Anterior cingulate cortex (tissue), 58 donors: ENCODE data around the gene UNC119B.

Source experiments
- DNase-seq, 58 donors: peaks; one replicate each; lab custom pipeline; 2025; lab: John Stamatoyannopoulos, UW

UNC119B gene

DNA sequence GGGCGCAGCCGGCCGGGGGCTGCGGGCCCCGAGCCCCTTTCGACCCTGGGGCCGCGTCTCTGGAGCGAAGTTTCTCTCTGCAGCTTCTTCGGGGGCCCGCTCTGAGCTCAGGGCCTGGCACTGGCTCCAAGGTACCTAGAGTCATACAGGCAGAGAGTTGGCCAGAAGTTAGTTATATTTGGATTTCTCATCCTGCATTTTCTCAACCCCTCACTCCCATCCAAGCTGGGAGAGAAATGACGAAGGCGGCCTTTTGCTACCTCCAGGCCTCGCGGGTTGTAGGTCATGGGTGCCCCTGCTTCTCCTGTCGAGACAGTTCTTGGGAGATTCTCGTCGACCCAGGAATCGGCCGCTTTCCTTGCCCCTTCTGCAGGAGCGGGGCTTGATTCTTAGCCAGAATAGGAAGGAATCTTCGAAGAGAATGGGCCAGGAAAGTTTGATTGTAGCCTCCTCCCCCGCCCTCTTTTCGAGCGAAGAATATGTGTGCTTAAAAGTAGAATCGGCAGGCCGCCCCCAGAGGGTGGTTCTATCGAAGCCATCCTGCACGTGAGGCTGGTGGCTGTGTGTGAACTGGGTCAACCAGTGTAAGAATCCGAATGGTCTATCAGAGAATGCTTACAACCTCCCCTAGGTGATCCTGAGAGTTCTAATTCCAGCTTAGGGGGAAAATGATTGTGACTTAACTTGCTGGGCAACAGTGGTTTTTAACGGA is 22.5 kb upstream of the UNC119B start:
- DNase-seq, result peak in 2 of 58 donors; percentile 13 to 38

DNA sequence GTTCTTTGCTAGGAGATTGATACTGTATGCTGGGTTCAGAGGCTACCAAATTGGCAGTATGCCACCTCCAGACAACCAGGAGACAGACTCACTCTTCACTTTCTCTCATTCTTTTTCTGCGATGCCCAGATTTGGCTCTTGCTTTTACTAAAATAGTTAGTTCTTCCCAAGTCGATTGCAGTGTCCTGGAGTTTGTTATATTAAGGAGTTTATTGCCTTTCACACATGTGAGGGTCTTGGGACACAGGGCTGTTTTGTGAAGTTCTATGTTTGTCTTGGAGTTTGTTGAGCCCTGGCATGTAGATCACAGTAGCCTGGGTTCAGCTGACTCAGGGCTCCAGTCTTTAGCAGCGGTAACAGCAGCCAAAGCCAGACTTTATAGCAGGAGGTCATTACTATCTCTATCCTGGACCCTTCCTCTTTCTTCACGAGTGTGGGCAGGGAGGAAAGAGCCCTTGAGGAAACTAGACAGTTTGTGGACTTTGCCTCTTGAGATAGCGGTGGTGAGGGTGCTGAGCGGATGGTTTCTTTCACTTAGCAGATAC is 21.7 kb upstream of the UNC119B start:
- DNase-seq, result peak in 1 of 58 donors; percentile 19

DNA sequence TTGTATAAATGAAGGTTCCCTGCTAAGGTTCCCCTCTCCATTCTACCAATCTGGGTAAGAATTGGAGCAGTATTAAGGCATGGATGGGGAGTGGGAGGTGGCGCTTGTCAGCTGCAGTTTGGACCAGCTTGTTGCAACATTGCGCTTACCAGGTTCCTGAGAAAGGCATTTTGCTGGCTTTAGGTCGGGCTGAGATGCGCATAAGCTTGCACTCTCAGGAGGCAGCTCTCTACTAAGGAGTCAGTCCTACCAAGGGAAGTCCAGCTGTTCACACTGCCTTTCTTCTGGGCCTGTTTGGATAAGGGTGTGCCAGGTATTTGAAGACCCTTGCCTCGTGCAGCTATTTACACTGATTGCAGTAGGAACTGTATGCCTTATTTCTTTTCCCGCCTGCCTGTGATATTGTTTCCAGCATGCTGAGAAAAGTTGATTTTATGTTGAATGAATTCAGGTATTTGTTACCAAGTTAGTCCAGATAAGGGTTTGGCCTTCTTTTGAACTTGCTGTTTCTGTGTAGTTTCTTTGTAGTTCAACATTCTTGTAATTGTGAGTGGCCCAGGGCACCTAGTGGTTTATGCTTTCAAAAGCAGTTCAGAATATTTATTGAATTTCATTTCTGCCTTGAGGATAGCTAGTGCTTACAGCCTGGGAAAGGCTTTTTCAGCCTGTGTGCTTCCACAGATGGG is 20.7 kb upstream of the UNC119B start:
- no peak for DNase-seq

DNA sequence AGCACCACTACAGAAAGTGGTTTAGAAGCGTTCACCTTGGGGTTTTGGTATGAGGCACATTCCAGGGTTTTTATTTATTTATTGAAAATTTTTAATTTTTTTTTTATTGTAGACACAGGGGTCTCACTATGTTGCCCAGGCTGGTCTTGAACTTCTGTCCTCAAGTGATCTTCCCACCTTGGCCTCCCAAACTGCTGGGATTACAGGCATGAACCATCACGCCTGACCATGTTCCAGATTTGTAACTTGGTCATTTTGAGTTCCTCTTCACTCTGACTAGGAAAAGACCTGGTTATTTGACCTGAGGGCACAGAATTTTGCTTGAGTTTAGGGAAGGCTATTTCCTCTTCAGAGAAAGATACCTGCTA is 20.2 kb upstream of the UNC119B start:
- DNase-seq, result no peak

DNA sequence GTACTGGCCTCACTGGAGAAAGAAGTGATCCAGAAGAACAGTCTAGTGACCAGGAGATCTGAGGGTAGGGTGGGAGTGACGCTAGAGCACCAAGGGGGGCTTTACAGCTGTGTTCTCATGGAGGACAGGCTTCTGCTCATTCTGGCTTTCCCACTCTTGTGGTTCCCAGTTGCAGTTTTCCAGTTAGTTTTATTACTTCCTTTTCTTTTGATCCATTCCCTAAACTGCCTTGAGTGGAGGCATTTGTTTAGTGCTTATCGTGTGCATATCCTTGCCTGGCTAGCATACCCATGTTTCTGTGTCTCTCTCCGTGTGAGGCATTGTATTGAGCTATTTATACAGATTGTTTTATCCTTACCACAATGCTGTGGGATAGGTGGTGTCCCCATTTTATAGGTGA is 19.3 kb upstream of the UNC119B start:
- no peak for DNase-seq

DNA sequence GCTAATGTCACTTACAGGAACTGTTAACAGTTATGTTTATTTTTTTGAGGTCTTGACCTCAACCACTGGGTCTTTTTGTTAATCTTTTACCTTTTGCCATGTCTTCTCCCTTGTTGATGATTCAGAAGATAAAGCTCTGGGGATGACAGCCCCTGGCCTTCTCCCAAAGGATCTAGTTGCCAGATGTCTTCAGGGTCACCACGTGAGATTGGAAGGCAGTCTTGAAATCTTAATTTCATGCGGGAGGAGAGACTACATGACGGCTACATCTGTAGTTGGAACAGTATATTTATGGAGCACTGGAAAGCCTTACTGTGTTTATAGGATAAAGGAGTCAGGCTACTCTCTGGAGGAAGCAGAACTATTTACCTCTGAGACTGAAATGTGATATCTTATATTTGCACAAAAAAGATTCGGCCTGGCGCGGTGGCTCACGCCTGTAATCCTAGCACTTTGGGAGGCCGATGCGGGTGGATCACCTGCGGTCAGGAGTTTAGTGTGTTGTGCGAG is 17.7 kb upstream of the UNC119B start:
- DNase-seq, result no peak

DNA sequence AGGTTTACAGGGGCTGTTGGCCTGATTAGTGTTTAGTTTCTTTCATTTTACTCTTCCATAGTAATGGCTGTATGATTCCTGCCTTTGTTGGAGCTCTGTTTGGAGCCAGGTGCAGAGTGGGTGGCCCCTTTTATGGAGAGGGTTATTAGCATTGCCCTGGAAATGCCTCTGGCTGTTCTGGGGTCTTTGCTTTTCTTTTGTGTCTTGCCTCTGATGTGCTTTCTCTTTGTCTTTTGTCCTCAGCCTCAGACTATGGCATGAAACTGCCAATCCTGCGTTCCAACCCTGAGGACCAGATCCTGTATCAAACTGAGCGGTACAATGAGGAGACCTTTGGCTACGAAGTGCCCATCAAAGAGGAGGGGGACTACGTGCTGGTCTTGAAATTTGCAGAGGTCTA is 16.4 kb upstream of the UNC119B start:
- DNase-seq, result no peak

DNA sequence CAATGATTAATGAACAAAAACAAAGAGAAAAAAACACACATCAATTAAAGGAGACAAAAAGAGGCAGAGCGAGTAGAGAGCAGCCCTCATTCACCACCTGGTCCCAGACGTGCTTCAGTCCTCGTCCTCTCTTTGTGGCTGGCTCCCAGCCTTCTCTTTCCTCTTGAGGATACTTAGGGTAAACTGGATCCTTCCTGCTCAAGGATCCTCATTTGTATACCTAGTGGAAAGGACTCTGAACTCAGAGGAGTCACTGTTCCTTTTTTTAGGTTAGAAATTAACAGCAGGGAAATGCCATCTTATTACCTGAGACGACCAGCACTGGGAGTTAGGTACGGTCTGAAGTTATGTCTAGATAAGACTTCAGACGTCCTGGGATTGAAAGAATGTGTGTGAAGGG is 13.6 kb upstream of the UNC119B start:
- DNase-seq, result no peak

DNA sequence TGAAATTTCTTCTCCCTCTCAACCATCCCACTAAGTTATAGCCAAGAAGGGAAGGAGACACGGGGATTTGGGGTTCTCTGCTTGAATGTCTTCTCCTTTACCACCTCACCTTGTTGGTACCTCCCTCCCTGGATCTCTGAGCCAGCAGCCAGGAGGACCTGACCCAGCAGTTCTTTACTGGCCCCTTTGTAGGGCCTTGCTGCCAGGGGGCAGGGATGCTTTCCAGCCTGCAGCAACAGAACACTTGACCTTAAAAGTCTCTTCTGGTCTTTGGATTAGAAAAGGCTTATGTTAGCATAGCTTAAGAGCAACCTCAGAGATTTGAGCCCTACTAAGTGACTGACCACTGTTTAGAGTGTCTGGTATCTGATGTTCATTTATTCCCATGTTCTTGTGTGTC is 12.9 kb upstream of the UNC119B start:
- DNase-seq, result no peak

DNA sequence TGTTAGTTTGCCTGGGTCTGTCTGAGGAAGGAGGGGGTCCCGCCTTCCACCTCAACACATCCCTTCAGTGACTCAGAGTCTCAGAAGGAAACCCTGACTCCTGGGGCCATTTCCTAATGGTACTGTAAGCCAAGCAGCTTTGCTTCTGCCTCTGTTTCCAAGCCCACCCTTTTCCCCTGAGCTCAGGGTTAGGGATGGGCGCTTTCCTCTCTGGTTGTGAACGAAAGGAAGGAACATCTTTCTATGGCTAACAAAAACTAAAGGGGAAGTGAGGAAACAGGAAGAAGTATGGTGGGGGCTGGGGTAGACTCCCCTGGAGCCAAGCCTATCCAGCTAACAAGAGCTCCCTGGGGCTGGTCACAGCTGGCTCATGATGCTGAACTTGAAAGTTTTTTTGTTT is 11.6 kb upstream of the UNC119B start:
- DNase-seq, result no peak

DNA sequence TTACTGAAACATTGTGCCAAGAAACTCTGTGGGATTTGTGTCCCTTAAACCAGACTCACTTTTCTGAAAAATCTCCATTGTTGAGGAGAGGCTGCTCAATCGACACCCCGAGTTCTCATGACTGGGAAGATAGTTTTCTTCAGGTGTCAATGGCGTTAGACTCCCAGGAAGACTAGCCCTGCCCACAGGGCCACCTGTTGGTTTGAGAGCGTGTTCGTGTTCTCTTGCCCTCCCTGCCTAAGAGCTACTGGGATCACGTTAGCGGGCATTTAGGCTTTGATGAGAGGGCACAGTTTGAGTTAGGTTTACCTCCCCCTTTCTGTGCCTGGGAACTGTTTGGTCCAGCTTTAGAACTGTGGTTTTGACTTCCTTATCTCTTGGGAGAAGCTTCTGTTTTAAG is 10.7 kb upstream of the UNC119B start:
- no peak for DNase-seq

DNA sequence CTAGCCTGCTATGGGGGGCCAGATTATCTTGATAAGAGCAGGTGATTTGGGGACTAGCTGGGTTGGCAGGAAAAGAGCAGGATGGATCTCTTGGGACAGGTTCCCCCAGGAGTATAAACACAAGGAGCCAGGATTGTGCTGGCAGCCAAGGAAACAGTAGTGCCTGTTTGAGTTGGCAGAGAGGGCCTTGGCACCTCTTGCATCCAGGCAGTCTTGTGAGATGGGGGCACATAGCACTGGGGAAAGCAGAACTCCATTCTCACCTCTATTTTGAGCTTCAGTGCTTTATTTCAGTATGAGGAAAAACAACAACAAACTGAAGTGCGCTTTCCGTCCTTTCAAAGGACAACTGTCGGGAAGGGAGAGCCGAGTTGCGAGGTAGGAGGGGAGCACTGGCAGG is 9.4 kb upstream of the UNC119B start:
- DNase-seq, result peak in 1 of 58 donors; percentile 23

DNA sequence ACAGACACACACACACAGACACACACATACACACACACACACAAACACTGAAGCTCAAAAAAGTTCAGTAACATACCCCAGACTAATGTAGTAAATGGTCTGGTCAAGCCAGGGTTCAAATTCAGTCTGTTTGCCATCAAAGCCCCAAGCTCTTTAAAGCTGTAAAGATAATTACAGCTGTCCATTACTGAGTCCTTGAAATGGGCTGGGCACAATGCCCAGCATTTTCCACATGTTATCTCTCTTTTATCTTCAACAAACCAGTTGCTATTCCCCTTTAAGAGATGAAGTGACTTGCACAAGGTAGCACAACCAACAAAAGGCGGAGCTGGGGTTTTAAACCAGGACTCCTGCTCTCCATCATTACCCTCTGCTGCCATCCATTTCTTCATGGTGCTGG is 7.6 kb upstream of the UNC119B start:
- DNase-seq, result no peak

DNA sequence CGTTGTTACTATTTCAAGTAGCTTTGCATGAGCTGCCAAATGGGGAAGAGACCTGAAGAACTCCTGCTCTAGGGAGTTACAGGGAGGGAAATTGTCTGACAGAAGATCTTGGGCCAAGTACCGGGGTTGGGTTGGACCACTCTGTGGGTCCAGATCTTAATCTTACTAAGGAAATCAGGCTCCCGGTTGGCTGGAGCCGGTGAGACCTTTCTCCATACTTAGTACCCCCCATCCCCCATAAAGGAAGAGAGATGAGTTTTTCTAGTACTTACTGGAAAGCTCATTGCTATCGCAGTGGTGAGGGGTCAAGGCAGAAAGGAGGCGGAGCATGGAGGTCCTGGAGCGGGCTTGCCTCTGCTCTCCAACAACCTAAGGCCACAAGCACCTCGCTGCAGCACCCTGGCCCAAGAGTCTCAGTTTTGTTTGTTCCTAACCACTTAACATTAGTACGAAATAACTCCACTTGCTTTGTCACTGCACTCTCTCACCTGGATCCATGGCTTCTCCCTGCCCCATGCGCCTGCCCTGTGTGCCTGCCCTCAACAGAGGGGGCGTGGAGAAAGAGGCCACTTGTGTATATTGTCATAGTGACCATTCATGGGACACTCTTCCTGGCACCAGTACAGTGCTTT is 6.8 kb upstream of the UNC119B start:
- no peak for DNase-seq

DNA sequence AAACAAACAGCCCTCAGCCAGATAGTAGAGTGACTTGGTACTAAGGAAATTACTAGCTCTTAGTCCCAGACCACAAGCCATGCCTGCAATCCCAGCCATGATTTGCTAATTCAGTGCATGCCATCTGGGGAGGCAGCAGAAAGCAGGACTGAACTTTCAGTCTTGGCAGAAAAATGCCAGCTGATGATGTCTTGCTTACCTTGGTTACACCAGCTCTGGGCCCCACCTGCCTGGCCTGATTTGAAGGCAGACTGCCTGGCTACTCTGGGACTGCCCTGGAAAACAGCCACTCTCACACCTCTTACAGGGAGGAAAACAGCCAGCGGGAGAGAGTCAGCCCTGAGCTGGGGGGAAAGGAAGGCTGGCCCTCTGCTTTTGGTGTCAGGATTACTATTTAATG is 4.6 kb upstream of the UNC119B start:
- no peak for DNase-seq

DNA sequence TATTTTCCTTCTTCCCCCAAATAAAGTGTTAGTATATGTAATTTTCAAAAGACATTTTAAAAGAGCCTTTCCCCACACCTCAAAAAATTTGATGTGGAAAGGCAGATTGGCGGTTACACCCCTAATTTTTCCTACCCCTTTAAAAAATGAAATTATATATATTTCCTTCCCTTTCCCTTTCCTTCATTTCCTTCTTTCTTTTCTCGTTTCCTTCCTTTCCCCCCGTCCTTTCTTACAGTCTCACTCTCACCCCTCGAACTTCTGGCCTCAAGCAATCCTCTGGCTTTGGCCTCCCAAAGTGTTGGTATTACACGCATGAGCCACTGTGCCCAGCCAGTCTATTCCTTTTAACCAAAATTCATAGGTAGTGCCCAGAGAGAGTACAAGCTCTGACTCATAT is 4.2 kb upstream of the UNC119B start:
- DNase-seq, result no peak

DNA sequence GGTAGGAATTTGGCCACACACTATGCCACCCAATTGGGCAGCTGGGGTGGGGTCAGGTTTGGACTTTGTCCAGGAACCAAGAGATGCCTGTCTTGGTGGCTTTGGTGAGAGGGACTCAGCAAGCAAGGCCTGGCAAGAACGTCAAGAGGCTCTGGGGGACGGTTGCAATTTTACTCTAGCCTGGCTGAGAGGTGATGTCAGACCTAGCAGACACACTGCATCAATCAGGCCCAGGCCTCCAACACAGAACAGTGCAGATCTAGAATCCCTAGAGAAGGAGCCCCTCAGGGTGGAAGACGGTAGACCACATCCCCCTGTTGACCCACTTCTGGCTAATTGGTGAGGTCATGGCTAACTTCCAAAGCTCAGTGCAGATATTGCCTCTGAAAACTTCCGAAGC is 1.6 kb upstream of the UNC119B start:
- DNase-seq, result no peak

DNA sequence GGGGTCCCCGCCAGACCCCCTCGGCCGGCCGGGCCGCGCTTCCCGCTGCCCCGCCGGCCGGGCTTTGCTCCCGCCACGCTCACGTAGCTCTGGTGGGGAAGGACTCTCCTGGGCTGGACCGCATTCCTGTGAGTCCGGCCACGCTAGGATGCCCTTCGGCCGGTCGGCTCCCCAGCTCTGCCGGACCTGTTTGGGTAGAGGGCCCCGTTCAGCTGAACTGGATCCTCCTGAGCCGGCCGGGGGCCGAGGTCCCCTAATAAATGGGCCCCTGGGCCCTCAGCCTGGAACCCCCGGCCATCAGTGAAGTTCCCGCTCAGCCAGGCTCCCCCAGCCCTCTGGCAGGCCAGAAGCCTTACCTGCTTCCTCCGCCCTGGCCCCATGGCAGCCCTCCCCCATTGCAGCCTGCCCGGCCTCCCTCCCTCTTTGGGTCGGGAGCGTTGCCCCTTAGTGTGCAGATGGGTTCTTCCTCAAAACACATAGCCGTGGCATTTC is 593 bp downstream of the UNC119B start:
- DNase-seq, result peak in 10 of 58 donors; percentile 5 to 39 (median 26)

DNA sequence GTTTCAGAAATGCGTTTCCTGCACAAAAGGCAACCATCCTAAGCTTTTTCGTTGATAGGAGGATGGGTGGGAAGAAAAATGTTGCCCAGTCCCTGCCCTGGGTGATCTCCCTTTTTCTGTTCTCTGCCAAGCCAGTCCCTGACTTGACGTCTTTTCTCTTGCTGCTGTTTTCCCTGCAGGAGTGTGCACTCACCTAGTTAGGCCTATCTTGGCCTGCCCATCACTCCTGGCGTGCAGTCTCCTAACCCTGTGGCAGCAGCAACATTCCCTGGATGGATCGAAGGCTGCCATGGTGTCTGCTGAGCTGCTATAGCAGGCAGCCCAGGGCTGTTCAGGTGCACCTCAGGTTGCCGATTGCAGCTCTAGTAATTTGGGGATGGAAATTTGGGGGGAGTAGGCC is 1.2 kb downstream of the UNC119B start:
- peak in 2 of 58 donors; percentile 8 to 23 for DNase-seq

DNA sequence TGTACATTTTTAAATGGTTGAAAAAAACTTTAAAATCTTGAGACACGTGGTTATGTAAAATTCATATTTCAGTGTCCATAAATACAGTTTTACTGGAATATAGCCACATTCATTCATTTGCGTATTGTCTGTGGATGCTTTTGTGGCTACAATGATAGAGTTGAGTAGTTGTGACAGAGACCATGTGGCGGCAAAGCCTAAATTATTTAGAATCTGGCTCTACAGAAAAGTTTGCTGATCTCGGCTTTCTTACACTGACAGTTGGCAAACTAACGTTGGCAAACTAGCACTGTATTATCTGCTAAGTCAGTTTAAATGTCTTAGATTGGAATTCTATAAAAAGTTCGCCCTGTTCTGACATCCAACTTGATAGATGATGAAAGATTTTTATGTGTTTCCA is 2.4 kb downstream of the UNC119B start:
- DNase-seq, result no peak

DNA sequence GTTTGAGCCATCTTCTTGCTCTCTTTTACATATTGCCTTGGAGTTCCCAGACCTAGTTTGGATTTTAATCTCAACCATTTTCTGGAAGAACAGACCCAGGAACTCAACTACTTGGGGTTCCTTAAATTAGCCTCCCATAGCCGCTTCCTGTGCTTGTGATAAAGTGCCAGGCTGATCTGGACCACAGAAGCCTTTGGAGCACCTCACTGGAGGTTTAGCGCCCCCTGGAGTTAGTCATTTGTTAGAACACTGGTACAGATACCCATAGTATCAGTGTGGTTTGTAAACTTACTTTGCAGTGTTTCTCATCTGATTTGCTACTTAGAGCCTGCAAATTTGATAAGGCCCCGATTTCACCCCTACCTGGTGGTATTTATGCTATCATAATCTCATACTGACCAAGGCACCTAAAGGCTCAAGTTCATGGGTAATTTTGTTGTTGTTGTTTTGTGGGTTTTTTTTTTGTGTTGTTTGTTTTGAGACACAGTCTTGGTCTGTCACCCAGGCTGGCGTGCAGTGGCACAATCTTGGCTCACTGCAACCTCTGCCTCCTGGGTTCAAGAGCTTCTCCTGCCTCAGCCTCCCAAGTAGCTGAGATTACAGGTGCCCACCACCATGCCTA is 3.7 kb downstream of the UNC119B start:
- DNase-seq, result peak in 49 of 58 donors; percentile 5 to 78 (median 47)
